Caco-2 (cell line): Measurements from ENCODE around the gene NTHL1. TPM values are rescaled to one million over a fixed set of nuclear protein-coding genes. Genes with fewer than 3 reads are reported as not detected.

Source experiments
- BruUV-seq: library from RNA; stranded (reverse); fragments of 400-500 nt; replicated peaks from 2 replicates; lab custom pipeline; 2021; lab: Mats Ljungman, UMichigan
- CTCF ChIA-PET: fragments of 300-600 bp; sonication (Branson Sonifier 250); formaldehyde crosslinking; loops from one replicate; lab custom pipeline; 2022; ENCODE audit warnings: antibody characterized with exemption; lab: Charles Lee
- POLR2A ChIA-PET: fragments of 300-600 bp; sonication (Branson Sonifier 250); formaldehyde crosslinking; loops from one replicate; lab custom pipeline; 2022; ENCODE audit warnings: antibody characterized with exemption; lab: Charles Lee
- DNase-seq, 2 experiments: peaks; one replicate each; pipeline versions ENCODE4 v3.0.0 to v3.0.0-alpha.2; 2020 to 2022
- H3K27me3 ChIP-seq: replicated peaks from 2 replicates; pipeline ENCODE4 v1.6.0; 2011; ENCODE audit warnings: low read length; ENCODE audit not compliant: control insufficient read depth, insufficient read depth
- H3K36me3 ChIP-seq: 2 replicates; pipeline ENCODE4 v1.5.1; 2011; ENCODE audit warnings: low read length; ENCODE audit not compliant: control insufficient read depth, insufficient read depth
- H3K4me1 ChIP-seq: fragments of 250-450 bp; sonication (Bioruptor Pico); 2 replicates; pipeline ENCODE4 v1.5.1; 2020; ENCODE audit warnings: mild to moderate bottlenecking
- H3K4me3 ChIP-seq: 2 replicates; pipeline ENCODE4 v1.5.1; 2011; ENCODE audit warnings: low read depth, mild to moderate bottlenecking, control low read depth, low read length
- H3K9me3 ChIP-seq: fragments of 250-450 bp; sonication (Bioruptor Pico); 2 replicates; pipeline ENCODE4 v1.5.1; 2020; ENCODE audit warnings: mild to moderate bottlenecking, moderate library complexity
- H3K27ac Mint-ChIP-seq: one replicate; pipeline ENCODE4 v1.8.0; 2022; ENCODE audit warnings: mixed read lengths; ENCODE audit not compliant: unreplicated experiment
- H3K27me3 Mint-ChIP-seq: one replicate; pipeline ENCODE4 v1.8.0; 2022; ENCODE audit warnings: mixed read lengths; ENCODE audit not compliant: insufficient read depth, unreplicated experiment
- H3K36me3 Mint-ChIP-seq: one replicate; pipeline ENCODE4 v1.8.0; 2022; ENCODE audit warnings: mild to moderate bottlenecking, mixed read lengths; ENCODE audit not compliant: insufficient read depth, unreplicated experiment
- H3K4me1 Mint-ChIP-seq: one replicate; pipeline ENCODE4 v1.8.0; 2022; ENCODE audit warnings: low read depth, mixed read lengths; ENCODE audit not compliant: unreplicated experiment
- H3K4me3 Mint-ChIP-seq: one replicate; pipeline ENCODE4 v1.8.0; 2022; ENCODE audit warnings: mild to moderate bottlenecking, moderate library complexity, mixed read lengths; ENCODE audit not compliant: unreplicated experiment
- H3K9me3 Mint-ChIP-seq: one replicate; pipeline ENCODE4 v1.8.0; 2022; ENCODE audit warnings: mixed read lengths; ENCODE audit not compliant: unreplicated experiment
- CTCF ChIP-seq, 2 experiments: fragments of 200-600 bp in 1 of 2; IDR thresholded peaks; 1 replicate in 1 of 2; 2 replicates in 1 of 2; pipeline versions ENCODE4 v1.5.1 to v1.8.0; 2011 to 2022; ENCODE audit warnings: antibody characterized with exemption in 1 of 2, control low read depth in 1 of 2, inconsistent platforms in 1 of 2, low read depth in 1 of 2, low read length in 1 of 2, mild to moderate bottlenecking in 1 of 2, moderate library complexity in 1 of 2; ENCODE audit not compliant: insufficient read depth in 1 of 2, severe bottlenecking in 1 of 2, unreplicated experiment in 1 of 2
- intact Hi-C: fragments of 100-400 bp; cut with micrococcal nuclease; formaldehyde crosslinking; loops from one replicate; pipeline ENCODE4 v1.10.0; 2022; ENCODE audit not compliant: unreplicated experiment
- microRNA-seq: library from miRNA; unstranded; fragments of <30 nt; microRNA quantifications from one replicate; pipeline ENCODE4 v1.2.0, GENCODE V29; 2022
- total RNA-seq: library from RNA; stranded (reverse); gene quantifications from 2 replicates; pipeline ENCODE4 v1.2.3, GENCODE V29; 2022

Gene NTHL1
- total RNA-seq, 1 experiment from 2014 or later = 38.6 TPM

- CTCF ChIA-PET = interaction anchor here (0.7 kb wide), 1 partner anchor 25 kb away, joined by 3 read pairs; the partner anchor contains the start of gene RPS2
- Mint-ChIP-seq H3K9me3 (no peaks in the 10 kb centered on the region), H3K4me3 (peak overlapping the region; percentile 70), H3K27me3 (no peaks in the 10 kb centered on the region), H3K27ac (no peak overlapping the region), H3K36me3 (peaks cover 2% of the 10 kb centered on the region), H3K4me1 (peaks cover 7% of the 10 kb centered on the region)
- BruUV-seq = no TSS peak
- Histone ChIP-seq H3K4me1 (peaks cover 15% of the 10 kb centered on the region), H3K27me3 (no peaks in the 10 kb centered on the region), H3K36me3 (peaks cover 5% of the 10 kb centered on the region; the same call in 1 of the 2 replicates), H3K9me3 (no peaks in the 10 kb centered on the region), H3K4me3 (peak overlapping the region; percentile 51)
- no peak for DNase-seq
- no peak for TF ChIP-seq CTCF (IDR thresholded peaks at IDR 0.05; ENCODE audit: insufficient read depth in 1 of 2, low read depth in 1 of 2, low read length in 1 of 2, severe bottlenecking in 1 of 2, unreplicated experiment in 1 of 2)
- intact Hi-C loops = no loop called here
- POLR2A ChIA-PET = no interaction called here
Measured at GRCh38 chr16:1990101-1990350, 57.6 kb downstream of the NTHL1 start.

Small RNA genes lying within 50 kb of the gene (microRNA-seq; reads per million reads assigned to microRNA genes)
- gene MIR1225 = not detected

Other genes starting within 250 kb of the NTHL1 start
- gene HAGH, start 221.0 kb downstream of the NTHL1 start, total RNA-seq = 39.9 and 48.1 TPM in 2 replicates
- gene FAHD1, start 220.6 kb downstream of the NTHL1 start, total RNA-seq = 16.5 and 21.1 TPM in 2 replicates
- not detected in 2 replicates for gene MEIOB, start 175.7 kb downstream of the NTHL1 start, total RNA-seq
- gene HS3ST6, start 129.4 kb downstream of the NTHL1 start, total RNA-seq = not detected in 2 replicates
- gene MSRB1, start 104.6 kb downstream of the NTHL1 start, total RNA-seq = 27.6 and 30.5 TPM in 2 replicates
- gene RPL3L, start 93.1 kb downstream of the NTHL1 start, total RNA-seq = not detected in 2 replicates
- gene NDUFB10, start 88.3 kb downstream of the NTHL1 start, total RNA-seq = 128 and 132 TPM in 2 replicates
- gene RPS2, start 83.0 kb downstream of the NTHL1 start, total RNA-seq = 2,961 and 3,006 TPM in 2 replicates
- not detected in 2 replicates for gene RNF151, start 81.0 kb downstream of the NTHL1 start, total RNA-seq
- 34.7 and 36.6 TPM in 2 replicates for gene TBL3, start 75.8 kb downstream of the NTHL1 start, total RNA-seq
- gene NOXO1, start 66.4 kb downstream of the NTHL1 start, total RNA-seq = 0.35 and 1.1 TPM in 2 replicates
- gene GFER, start 63.6 kb downstream of the NTHL1 start, total RNA-seq = 57.3 and 57.4 TPM in 2 replicates
- gene SYNGR3, start 57.9 kb downstream of the NTHL1 start, total RNA-seq = 2.9 and 3.3 TPM in 2 replicates
- gene ZNF598, start 38.0 kb downstream of the NTHL1 start, total RNA-seq = 43.7 and 50.4 TPM in 2 replicates
- gene NPW, start 28.0 kb downstream of the NTHL1 start, total RNA-seq = 6.1 and 8.8 TPM in 2 replicates
- gene NHERF2, start 20.9 kb downstream of the NTHL1 start, total RNA-seq = 21.8 and 26.6 TPM in 2 replicates
- gene TSC2, start 151 bp upstream of the NTHL1 start, total RNA-seq = 109 and 112 TPM in 2 replicates
- gene PKD1, start 88.1 kb upstream of the NTHL1 start, total RNA-seq = 70.5 and 76.2 TPM in 2 replicates
- 1.0 and 1.2 TPM in 2 replicates for gene RAB26, start 100.8 kb upstream of the NTHL1 start, total RNA-seq
- gene TRAF7, start 107.9 kb upstream of the NTHL1 start, total RNA-seq = 61.4 and 66.3 TPM in 2 replicates
- 6.6 and 10.8 TPM in 2 replicates for gene CASKIN1, start 148.8 kb upstream of the NTHL1 start, total RNA-seq
- gene MLST8, start 157.6 kb upstream of the NTHL1 start, total RNA-seq = 53.1 and 59.7 TPM in 2 replicates
- gene BRICD5, start 163.0 kb upstream of the NTHL1 start, total RNA-seq = 5.4 and 10.0 TPM in 2 replicates
- 31.1 and 36.2 TPM in 2 replicates for gene PGP, start 167.0 kb upstream of the NTHL1 start, total RNA-seq
- 29.5 and 30.1 TPM in 2 replicates for gene E4F1, start 175.8 kb upstream of the NTHL1 start, total RNA-seq
- gene DNASE1L2, start 188.6 kb upstream of the NTHL1 start, total RNA-seq = 0.27 and 1.00 TPM in 2 replicates
- 135 and 157 TPM in 2 replicates for gene ECI1, start 203.8 kb upstream of the NTHL1 start, total RNA-seq
- gene RNPS1, start 220.3 kb upstream of the NTHL1 start, total RNA-seq = 207 and 210 TPM in 2 replicates